ENCODE measurements around the gene BTBD9. TPM values are rescaled to one million over a fixed set of nuclear protein-coding genes. Genes with fewer than 3 reads are reported as not detected.

The BTBD9 gene
- total RNA-seq, 1 experiment from 2014 or later, result 8.9 TPM

GRCh38 chr6:38283734-38284362, 355.9 kb downstream of the BTBD9 start:
- WGBS (ENCODE audit: extremely low coverage, insufficient read length, low lambda C conversion rate), result no CpG with 5 or more reads among the region's 4 CpGs
- TF ChIP-seq CTCF (conservative IDR thresholded peaks at IDR 0.05), result no peak
- no peak overlapping the region for H3K9ac ChIP-seq (ENCODE audit: extremely low read depth, insufficient read length, low read length)

More at GRCh38 chr6:38283734-38284362, 355.9 kb downstream of the BTBD9 start:
- H3K27ac Mint-ChIP-seq, result no peak overlapping the region
- Histone ChIP-seq H2AK5ac (ENCODE audit: insufficient read length, low read length) (no peak overlapping the region), H3K79me1 (ENCODE audit: insufficient read depth, low read depth, low read length, poor library complexity, severe bottlenecking) (no peaks in the 10 kb centered on the region), H4K91ac (ENCODE audit: insufficient read length, low read depth, low read length) (no peak overlapping the region), H3K14ac (ENCODE audit: insufficient read depth, low read length) (no peak overlapping the region), H3K23ac (ENCODE audit: insufficient read length, low read depth, low read length) (no peak overlapping the region), H2BK12ac (ENCODE audit: insufficient read length, low read depth, low read length) (no peak overlapping the region), H3K18ac (ENCODE audit: insufficient read length, low read depth, low read length) (no peak overlapping the region), H2BK20ac (ENCODE audit: low read depth, low read length, poor library complexity, severe bottlenecking) (no peak overlapping the region), H3K4ac (ENCODE audit: low read depth, low read length) (no peak overlapping the region), H2BK120ac (ENCODE audit: low read depth, low read length, poor library complexity, severe bottlenecking) (no peak overlapping the region), H3K4me1 (ENCODE audit: insufficient read depth, low read length) (peaks cover 6% of the 10 kb centered on the region; the same call in 1 of the 2 replicates), H4K5ac (ENCODE audit: insufficient read length, low read depth, low read length) (no peak overlapping the region), H3K27ac (ENCODE audit: insufficient read length, low read depth, low read length) (no peak overlapping the region), H3K9me3 (ENCODE audit: control insufficient read depth, low read depth, low read length) (no peaks in the 10 kb centered on the region), H2BK15ac (ENCODE audit: low read depth, low read length) (no peak overlapping the region), H3K79me2 (ENCODE audit: insufficient read depth, low read length) (no peaks in the 10 kb centered on the region), H3K23me2 (ENCODE audit: insufficient read length, low read depth, low read length, poor library complexity, severe bottlenecking) (no peaks in the 10 kb centered on the region), H4K20me1 (ENCODE audit: control insufficient read depth, insufficient read depth, insufficient read length) (no peaks in the 10 kb centered on the region), H2BK5ac (ENCODE audit: insufficient read length, low read length) (no peak overlapping the region), H3T11ph (ENCODE audit: low read length) (no peak overlapping the region), H2AFZ (ENCODE audit: low read length) (no peak overlapping the region), H3K56ac (ENCODE audit: insufficient read length, low read depth, low read length) (no peak overlapping the region), H4K8ac (replicated peaks; ENCODE audit: insufficient read length, low read depth, low read length) (no peak overlapping the region), H3K27me3 (ENCODE audit: insufficient read depth, low read length) (no peaks in the 10 kb centered on the region), H3K4me2 (ENCODE audit: insufficient read depth, insufficient read length, low read length) (no peak overlapping the region)
- H3K4me3 Mint-ChIP-seq, result no peak overlapping the region; a peak in 1 of 5 replicates
- peaks cover 25% of the 10 kb centered on the region in 2 experiments for H3K4me1 Mint-ChIP-seq
- no peaks in the 10 kb centered on the region for H3K36me3 Mint-ChIP-seq (ENCODE audit: insufficient read depth in 1 of 3, low read depth in 3 of 3)
- no peak for DNase-seq
- H3K9me3 Mint-ChIP-seq, result no peaks in the 10 kb centered on the region
- no peaks in the 10 kb centered on the region for H3K27me3 Mint-ChIP-seq (ENCODE audit: low read depth)

All from H9 (cell line).